ENCODE results near the gene FLAD1.

The FLAD1 gene

DNA sequence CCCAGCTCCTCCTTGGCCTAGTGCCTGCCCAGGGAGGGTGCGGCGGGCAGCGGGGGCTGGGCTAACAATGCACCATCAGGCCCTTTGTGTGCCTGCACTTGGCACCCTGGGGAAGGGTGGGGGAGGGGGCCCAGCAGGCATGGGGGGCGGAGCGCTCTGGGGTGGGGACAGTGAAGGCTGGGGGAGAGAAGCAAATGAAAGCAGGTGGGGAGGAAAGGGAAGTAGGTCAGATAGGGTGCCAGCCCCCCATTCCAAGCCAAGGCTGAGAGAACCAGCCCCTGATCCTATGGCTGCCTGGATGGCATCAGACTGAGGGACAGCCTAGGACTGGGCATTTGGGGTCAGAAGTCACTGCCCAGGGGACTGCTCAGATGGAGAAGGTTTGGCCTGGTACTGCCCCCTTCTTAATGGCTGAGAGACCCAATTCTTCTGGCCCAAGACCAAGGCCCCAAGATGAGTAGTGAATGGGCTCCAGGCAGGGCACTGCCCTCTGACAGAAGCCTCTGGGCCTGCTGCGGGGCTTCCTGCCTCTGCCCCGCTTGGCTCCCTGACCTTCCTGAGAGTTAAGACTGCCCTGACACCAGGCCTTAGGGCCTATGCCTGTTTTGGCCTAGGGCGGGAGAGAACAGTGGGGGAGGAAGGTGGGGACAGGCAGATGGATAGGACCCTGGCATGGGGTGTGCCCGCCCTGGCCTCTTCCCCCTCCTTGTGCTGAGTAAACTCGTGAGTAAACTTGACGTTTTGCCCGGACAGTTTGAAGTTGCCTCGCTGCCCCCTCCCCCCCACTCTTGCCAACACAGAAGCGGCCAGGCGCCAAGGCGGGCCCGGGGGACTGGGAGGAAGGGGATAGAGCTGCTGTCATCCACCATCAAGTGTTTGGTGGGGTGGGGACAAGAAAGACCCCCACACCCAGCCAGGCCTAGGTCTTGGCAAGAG is 22.2 kb downstream of the FLAD1 start:
- no peak for DNase-seq

- DNase-seq = no peak
These were observed 23.5 kb downstream of the FLAD1 start for GRCh38 chr1:155006601-155007101.

- DNase-seq = no peak
These were observed 24.2 kb downstream of the FLAD1 start for GRCh38 chr1:155007251-155007828.

DNA sequence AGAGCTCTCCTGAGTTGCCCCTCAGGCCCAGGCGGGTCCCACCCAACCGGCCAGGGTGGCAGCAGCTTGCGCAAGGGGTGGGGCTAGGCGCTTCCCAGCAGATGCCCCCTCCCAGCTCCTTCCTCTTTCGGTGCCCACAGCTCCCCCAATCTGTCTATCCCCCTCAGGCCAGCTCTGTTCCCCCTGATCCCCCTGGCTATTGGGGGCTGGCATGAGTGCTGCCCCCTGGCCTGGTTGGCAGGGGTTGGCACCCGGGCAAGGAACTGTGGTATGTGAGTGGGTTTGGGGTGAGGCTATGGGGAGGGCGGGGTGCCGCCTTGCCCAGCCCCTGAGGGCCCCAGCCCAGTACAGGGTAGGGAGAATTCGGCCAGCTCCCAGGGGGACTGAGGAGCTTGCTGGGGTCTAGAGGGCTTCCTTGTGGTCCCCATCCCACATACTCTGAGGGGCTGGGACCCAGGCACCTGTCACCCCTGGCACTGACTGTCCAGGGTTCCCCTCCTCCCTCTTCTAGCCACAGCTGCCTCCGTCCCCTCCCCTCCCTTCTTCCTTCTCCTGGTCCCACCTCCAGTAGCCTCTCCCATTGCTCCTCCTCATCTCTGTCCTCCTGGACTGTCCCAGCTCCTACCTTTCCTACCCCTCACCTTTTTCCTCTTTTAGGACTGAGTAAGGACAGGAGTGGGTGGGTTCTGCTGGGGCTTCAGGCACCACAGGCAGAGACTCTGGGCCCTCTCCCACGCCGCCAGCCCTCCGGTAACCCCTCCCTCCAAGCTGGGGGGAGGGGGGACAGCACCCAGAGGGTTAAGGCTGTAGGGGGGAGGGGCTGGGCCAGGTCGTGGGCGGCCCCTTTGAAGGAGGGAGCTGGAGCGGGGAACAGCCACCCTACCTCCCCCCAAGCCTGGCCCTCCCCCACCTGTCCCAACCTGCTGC is 25.1 kb downstream of the FLAD1 start:
- DNase-seq = no peak

- no peak for DNase-seq
These were observed 26.1 kb downstream of the FLAD1 start for GRCh38 chr1:155009221-155009711.

DNA sequence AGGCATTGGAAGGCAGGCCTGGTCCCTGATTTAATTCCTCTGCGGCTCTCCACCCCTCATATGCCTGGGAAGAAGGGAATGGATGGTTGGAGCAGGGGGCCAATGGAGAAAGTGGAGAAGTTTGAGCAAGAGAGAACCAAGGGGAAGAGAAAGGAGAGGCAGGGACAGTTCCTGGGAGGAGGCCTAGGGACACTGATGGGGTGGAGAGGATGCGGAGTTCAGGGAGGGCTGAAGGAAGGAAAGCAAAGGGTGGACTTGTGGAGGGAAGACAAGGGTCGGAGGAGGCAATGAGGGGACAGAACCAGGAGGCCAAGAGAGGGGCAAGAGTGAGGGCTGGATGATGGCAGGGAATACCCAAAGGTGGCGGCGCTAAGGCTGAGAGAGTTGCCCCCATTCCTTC is 26.6 kb downstream of the FLAD1 start:
- no peak for DNase-seq

- no peak for DNase-seq
These were observed 27.2 kb downstream of the FLAD1 start for GRCh38 chr1:155010211-155010918.

DNA sequence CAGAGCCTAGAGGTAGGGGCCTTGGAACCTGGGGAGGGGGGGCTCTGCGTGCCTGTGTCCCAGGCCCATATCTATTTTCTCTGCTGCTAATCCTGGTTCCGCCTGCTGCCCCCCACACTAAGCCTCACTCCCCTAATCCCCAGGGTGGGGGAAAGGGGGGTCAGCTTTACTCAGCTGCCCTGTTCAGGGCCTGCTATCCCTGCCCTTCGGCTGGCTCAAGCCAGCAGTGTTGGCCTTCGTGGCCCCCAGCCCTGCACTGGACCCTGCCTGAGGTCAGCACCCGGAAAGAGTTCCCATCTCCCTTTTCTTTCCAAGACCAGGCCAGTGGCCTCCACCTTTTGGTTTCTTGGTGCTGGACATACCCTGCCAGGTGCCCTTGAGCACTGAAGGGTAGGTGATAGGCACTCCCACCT is 27.9 kb downstream of the FLAD1 start:
- no peak for DNase-seq

- no peak for DNase-seq
These were observed 28.4 kb downstream of the FLAD1 start for GRCh38 chr1:155011437-155012025.

GRCh38 chr1:155012026-155012546 is 28.9 kb downstream of the FLAD1 start:
- no peak for DNase-seq

- DNase-seq = no peak
These were observed 29.8 kb downstream of the FLAD1 start for GRCh38 chr1:155012776-155013602.

DNA sequence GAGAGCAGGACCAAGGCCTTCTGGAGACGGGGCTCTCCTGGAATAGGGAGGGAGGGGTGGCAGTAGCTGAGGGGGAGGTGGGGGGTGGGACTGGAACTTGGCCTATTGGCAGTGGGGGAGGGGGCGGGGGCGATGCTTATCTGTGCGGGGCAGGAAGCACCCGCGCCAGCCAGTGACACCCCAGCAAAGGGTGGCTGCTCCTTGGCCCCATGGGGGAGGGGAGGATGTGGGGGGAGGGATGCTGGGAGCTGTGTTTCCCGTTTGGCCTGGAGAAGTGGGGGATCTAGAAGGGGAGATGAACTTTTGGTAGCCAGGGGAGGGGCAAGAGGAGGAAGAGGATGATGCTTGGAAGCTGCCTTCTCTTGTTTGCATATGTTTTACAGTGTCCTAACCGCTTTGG is 30.5 kb downstream of the FLAD1 start:
- DNase-seq = no peak

DNA sequence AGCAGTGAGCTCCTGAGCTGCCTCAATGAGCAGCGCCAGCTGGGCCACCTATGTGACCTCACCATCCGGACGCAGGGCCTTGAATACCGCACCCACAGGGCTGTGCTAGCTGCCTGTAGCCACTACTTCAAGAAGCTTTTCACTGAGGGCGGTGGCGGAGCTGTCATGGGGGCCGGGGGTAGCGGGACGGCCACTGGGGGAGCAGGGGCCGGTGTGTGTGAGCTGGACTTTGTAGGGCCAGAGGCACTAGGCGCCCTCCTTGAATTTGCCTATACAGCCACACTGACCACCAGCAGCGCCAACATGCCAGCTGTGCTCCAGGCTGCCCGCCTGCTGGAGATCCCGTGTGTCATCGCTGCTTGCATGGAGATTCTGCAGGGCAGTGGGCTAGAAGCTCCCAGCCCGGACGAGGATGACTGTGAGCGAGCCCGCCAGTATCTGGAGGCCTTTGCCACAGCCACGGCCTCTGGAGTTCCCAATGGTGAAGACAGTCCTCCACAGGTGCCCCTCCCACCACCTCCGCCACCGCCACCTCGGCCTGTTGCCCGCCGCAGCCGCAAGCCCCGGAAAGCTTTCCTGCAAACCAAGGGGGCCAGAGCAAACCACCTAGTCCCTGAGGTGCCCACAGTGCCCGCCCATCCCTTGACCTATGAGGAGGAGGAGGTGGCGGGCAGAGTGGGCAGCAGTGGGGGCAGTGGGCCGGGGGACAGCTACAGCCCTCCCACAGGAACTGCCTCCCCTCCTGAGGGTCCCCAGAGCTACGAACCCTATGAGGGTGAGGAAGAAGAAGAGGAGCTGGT is 31.8 kb downstream of the FLAD1 start:
- no peak for DNase-seq

GRCh38 chr1:155015527-155016230 is 32.5 kb downstream of the FLAD1 start:
- DNase-seq = no peak

- no peak for DNase-seq
These were observed 33.2 kb downstream of the FLAD1 start for GRCh38 chr1:155016231-155016831.

- DNase-seq = peak; percentile 92
These were observed 34.1 kb downstream of the FLAD1 start for GRCh38 chr1:155017041-155017945.

GRCh38 chr1:155017946-155018316 is 34.8 kb downstream of the FLAD1 start:
- no peak for DNase-seq
